ENCODE results near the gene THBS4.

THBS4 gene

DNA sequence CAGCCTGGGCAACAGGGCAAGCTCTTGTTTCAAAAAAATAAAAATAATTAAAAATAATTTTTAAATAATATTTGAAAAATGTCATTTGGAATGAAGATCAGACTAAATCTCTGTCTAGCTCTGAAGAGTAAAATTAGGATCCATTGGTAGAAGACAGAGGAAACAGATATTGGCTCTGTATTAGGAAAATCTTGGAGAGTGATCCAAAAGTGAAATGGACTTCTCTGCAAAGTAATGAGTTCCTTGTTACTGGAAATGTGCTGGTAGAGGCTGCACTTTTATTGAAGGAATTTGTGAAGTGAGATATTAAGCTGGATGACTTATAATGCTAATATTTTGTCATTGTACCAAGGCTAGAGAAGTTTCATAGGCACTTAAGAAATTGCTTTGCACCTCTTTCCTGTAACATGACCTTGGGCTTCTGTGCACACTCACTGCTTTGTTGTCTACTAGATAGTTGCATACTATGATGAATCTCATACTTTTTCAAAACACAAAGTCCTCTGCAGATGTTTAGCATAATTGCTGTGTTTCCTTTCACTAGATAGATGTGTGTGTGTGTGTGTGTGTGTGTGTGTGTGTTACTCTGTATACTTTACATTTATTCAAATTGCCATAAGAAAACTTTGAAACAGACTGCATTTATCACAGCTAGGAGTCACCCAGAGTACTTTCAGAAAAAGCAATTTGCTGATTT, 13.1 kb downstream of the THBS4 start:
- no peak for DNase-seq (ENCODE audit: insufficient read length)
- TF ChIP-seq TAF1 (IDR thresholded peaks at IDR 0.05; ENCODE audit: borderline replicate concordance, low read depth, low read length), result no peak
- no peak for TF ChIP-seq POLR2A (IDR thresholded peaks at IDR 0.05; ENCODE audit: low read depth, low read length)
- no peak for TF ChIP-seq POLR2AphosphoS5 (IDR thresholded peaks at IDR 0.05; ENCODE audit: low read depth, low read length)
- FAIRE-seq, result no peak

- no peak for FAIRE-seq
- TF ChIP-seq TAF1 (IDR thresholded peaks at IDR 0.05; ENCODE audit: borderline replicate concordance, low read depth, low read length) (no peak), POLR2AphosphoS5 (IDR thresholded peaks at IDR 0.05; ENCODE audit: low read depth, low read length) (no peak), POLR2A (IDR thresholded peaks at IDR 0.05; ENCODE audit: low read depth, low read length) (no peak)
- no peak for DNase-seq (ENCODE audit: insufficient read length)
These were observed 17.3 kb downstream of the THBS4 start for GRCh38 chr5:80052464-80052863.

GRCh38 chr5:80054682-80055081, 19.5 kb downstream of the THBS4 start:
- no peak for FAIRE-seq
- DNase-seq (ENCODE audit: insufficient read length), result no peak
- TF ChIP-seq TAF1 (IDR thresholded peaks at IDR 0.05; ENCODE audit: borderline replicate concordance, low read depth, low read length), result no peak
- no peak for TF ChIP-seq POLR2AphosphoS5 (IDR thresholded peaks at IDR 0.05; ENCODE audit: low read depth, low read length)
- no peak for TF ChIP-seq POLR2A (IDR thresholded peaks at IDR 0.05; ENCODE audit: low read depth, low read length)

DNA sequence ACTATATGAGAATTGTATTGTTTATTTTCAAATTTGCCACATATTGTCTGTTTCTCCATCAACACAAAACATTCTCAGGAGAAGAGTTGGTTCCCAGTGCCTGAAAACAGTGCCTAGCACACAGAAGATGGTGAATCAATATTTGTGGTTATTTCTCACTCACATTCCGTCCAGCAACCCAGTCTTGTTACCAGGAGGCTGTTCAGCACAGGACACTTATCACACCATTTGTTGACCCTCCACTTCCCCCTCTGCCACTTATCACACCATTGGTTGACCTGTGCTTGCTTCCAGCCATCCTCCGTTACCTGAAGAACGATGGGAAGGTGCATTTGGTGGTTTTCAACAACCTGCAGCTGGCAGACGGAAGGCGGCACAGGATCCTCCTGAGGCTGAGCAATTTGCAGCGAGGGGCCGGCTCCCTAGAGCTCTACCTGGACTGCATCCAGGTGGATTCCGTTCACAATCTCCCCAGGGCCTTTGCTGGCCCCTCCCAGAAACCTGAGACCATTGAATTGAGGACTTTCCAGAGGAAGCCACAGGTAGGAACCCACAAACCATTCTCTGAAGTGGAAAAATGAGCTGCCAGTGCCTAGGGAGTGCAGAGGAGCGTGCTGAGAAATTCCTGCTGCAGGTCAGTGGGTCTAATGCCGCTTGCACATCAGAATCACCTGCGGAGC, 20.5 kb downstream of the THBS4 start:
- no peak for DNase-seq (ENCODE audit: insufficient read length)
- TF ChIP-seq POLR2AphosphoS5 (IDR thresholded peaks at IDR 0.05; ENCODE audit: low read depth, low read length), result no peak
- no peak for TF ChIP-seq TAF1 (IDR thresholded peaks at IDR 0.05; ENCODE audit: borderline replicate concordance, low read depth, low read length)
- TF ChIP-seq POLR2A (IDR thresholded peaks at IDR 0.05; ENCODE audit: low read depth, low read length), result no peak
- no peak for FAIRE-seq

GRCh38 chr5:80057099-80057498, 22.0 kb downstream of the THBS4 start:
- no peak for FAIRE-seq
- TF ChIP-seq POLR2AphosphoS5 (IDR thresholded peaks at IDR 0.05; ENCODE audit: low read depth, low read length), result no peak
- no peak for TF ChIP-seq TAF1 (IDR thresholded peaks at IDR 0.05; ENCODE audit: borderline replicate concordance, low read depth, low read length)
- TF ChIP-seq POLR2A (IDR thresholded peaks at IDR 0.05; ENCODE audit: low read depth, low read length), result no peak

DNA sequence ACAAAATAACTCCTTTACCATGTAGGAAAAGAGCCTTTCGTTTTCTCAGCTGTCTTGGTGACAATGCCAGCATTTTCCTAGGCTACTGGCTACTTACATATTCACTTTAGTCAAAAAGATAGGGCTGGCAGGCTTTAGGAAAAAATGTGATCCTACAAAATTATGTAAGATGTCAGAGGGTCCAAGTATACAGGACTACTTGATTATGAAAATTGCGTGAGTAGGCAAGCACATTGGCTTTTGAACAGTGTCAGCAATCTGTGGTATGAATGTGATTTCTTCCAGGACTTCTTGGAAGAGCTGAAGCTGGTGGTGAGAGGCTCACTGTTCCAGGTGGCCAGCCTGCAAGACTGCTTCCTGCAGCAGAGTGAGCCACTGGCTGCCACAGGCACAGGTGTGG, 22.8 kb downstream of the THBS4 start:
- DNase-seq (ENCODE audit: insufficient read length) (no peak), FAIRE-seq (no peak)
- no peak for TF ChIP-seq POLR2A (IDR thresholded peaks at IDR 0.05; ENCODE audit: low read depth, low read length)
- no peak for TF ChIP-seq POLR2AphosphoS5 (IDR thresholded peaks at IDR 0.05; ENCODE audit: low read depth, low read length)
- TF ChIP-seq TAF1 (IDR thresholded peaks at IDR 0.05; ENCODE audit: borderline replicate concordance, low read depth, low read length), result no peak

More at GRCh38 chr5:80057099-80057498, 22.0 kb downstream of the THBS4 start:
- no peak for DNase-seq (ENCODE audit: insufficient read length)

DNA sequence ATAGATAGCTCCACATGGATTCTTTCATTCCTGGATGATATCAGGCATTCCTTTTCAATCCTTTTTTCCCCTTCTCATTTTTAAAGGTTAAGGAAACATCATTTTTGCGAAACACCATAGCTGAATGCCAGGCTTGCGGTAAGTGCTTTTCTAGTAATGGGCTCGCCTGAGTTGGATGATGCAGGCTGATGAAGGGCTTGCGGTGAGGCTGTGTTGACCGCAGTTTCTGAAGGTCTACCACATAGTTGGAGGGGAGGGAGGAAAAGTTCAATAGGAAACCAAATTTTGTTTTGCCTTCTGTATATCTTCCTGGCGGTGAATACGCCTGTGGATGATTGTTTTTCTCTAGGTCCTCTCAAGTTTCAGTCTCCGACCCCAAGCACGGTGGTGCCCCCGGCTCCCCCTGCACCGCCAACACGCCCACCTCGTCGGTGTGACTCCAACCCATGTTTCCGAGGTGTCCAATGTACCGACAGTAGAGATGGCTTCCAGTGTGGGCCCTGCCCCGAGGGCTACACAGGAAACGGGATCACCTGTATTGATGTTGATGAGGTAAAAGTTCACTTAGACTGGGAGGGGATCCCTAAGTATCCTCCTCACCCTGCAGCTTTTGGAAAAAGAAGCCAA, 24.3 kb downstream of the THBS4 start:
- DNase-seq (ENCODE audit: insufficient read length), result no peak
- no peak for FAIRE-seq
- TF ChIP-seq POLR2AphosphoS5 (IDR thresholded peaks at IDR 0.05; ENCODE audit: low read depth, low read length), result no peak
- no peak for TF ChIP-seq POLR2A (IDR thresholded peaks at IDR 0.05; ENCODE audit: low read depth, low read length)
- TF ChIP-seq TAF1 (IDR thresholded peaks at IDR 0.05; ENCODE audit: borderline replicate concordance, low read depth, low read length), result no peak

- DNase-seq (ENCODE audit: insufficient read length), result no peak
- FAIRE-seq, result no peak
- TF ChIP-seq POLR2AphosphoS5 (IDR thresholded peaks at IDR 0.05; ENCODE audit: low read depth, low read length) (no peak), POLR2A (IDR thresholded peaks at IDR 0.05; ENCODE audit: low read depth, low read length) (no peak), TAF1 (IDR thresholded peaks at IDR 0.05; ENCODE audit: borderline replicate concordance, low read depth, low read length) (no peak)
These were observed 25.8 kb downstream of the THBS4 start for GRCh38 chr5:80060966-80061365.

DNA sequence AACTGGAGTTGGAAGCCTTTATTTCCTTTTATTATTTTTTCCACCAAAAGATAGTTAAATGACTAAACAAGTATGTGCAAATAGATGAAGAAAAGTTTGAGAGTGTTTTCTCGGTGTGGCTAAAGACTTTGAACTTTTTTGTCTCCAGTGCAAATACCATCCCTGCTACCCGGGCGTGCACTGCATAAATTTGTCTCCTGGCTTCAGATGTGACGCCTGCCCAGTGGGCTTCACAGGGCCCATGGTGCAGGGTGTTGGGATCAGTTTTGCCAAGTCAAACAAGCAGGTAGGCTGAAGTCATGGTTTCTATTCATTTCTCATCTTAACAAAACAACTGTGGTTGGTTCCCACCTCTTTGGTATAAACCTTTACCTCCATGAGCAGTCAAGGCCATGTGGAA, 26.4 kb downstream of the THBS4 start:
- DNase-seq (ENCODE audit: insufficient read length) (no peak), FAIRE-seq (no peak)
- TF ChIP-seq POLR2A (IDR thresholded peaks at IDR 0.05; ENCODE audit: low read depth, low read length) (no peak), TAF1 (IDR thresholded peaks at IDR 0.05; ENCODE audit: borderline replicate concordance, low read depth, low read length) (no peak)

GRCh38 chr5:80064124-80064523, 29.0 kb downstream of the THBS4 start:
- no peak for TF ChIP-seq POLR2A (IDR thresholded peaks at IDR 0.05; ENCODE audit: low read depth, low read length)
- TF ChIP-seq TAF1 (IDR thresholded peaks at IDR 0.05; ENCODE audit: borderline replicate concordance, low read depth, low read length), result no peak
- TF ChIP-seq POLR2AphosphoS5 (IDR thresholded peaks at IDR 0.05; ENCODE audit: low read depth, low read length), result no peak
- no peak for DNase-seq (ENCODE audit: insufficient read length)
- no peak for FAIRE-seq

DNA sequence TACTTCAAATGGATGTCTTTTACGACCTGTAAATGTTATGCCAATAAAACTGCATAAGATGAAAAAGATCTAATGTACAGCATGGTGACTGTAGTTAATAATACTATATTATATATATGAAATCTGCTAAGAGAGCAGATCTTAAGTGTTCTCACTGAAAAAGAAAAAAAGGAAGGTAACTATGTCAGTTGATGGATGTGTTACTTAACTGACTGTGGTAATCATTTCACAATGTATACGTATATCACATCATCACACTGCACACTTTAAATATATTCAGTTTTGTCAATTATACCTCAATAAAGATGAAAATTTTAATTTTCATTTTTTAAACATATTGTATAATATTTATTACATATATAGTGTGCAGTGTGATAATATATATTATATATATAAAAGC, 31.9 kb downstream of the THBS4 start:
- FAIRE-seq (no peak), DNase-seq (ENCODE audit: insufficient read length) (no peak)
- TF ChIP-seq TAF1 (IDR thresholded peaks at IDR 0.05; ENCODE audit: borderline replicate concordance, low read depth, low read length) (no peak), POLR2A (IDR thresholded peaks at IDR 0.05; ENCODE audit: low read depth, low read length) (no peak), POLR2AphosphoS5 (IDR thresholded peaks at IDR 0.05; ENCODE audit: low read depth, low read length) (no peak)

All from GM12892 (cell line).